Glutamatergic neuron (in vitro differentiated cells): ENCODE results near the gene APP. TPM values are rescaled to one million over a fixed set of nuclear protein-coding genes. Genes with fewer than 3 reads are reported as not detected.
A peak's percentile ranks its signal among the peaks of the same experiment; 100 is the strongest.

Source experiments
- DNase-seq: peaks from one replicate; pipeline ENCODE4 v3.0.0; 2022
- H3K27ac Mint-ChIP-seq: one replicate; pipeline ENCODE4 v1.8.0; 2020; ENCODE audit warnings: mild to moderate bottlenecking, mixed read lengths, inconsistent platforms; ENCODE audit not compliant: unreplicated experiment
- H3K27me3 Mint-ChIP-seq: one replicate; pipeline ENCODE4 v1.8.0; 2020; ENCODE audit warnings: mild to moderate bottlenecking, moderate library complexity, mixed read lengths, inconsistent platforms; ENCODE audit not compliant: unreplicated experiment
- H3K36me3 Mint-ChIP-seq: one replicate; pipeline ENCODE4 v1.8.0; 2020; ENCODE audit warnings: mild to moderate bottlenecking, mixed read lengths, inconsistent platforms; ENCODE audit not compliant: unreplicated experiment
- H3K4me1 Mint-ChIP-seq: one replicate; pipeline ENCODE4 v1.8.0; 2020; ENCODE audit warnings: mild to moderate bottlenecking, low read depth, mixed read lengths, inconsistent platforms; ENCODE audit not compliant: unreplicated experiment
- H3K4me3 Mint-ChIP-seq: one replicate; pipeline ENCODE4 v1.8.0; 2020; ENCODE audit warnings: mild to moderate bottlenecking, mixed read lengths, inconsistent platforms; ENCODE audit not compliant: unreplicated experiment
- H3K9me3 Mint-ChIP-seq: one replicate; pipeline ENCODE4 v1.8.0; 2020; ENCODE audit warnings: mild to moderate bottlenecking, moderate library complexity, mixed read lengths, inconsistent platforms; ENCODE audit not compliant: unreplicated experiment
- total RNA-seq: library from RNA; stranded (reverse); fragmentation: NEBNext Ultra II Directional; extraction: Animal tissue kit (Norgen Biotek cat#: 25700); gene quantifications from one replicate; pipeline ENCODE4 v1.2.1, GENCODE V29; 2021; ENCODE audit not compliant: unreplicated experiment
- TF ChIP-seq, protein P1 (sequence below): fragments of 200-600 bp; sonication (generic); IDR thresholded peaks from one replicate; pipeline ENCODE4 v1.5.0; 2021; ENCODE audit not compliant: partially characterized antibody, unreplicated experiment

APP gene
- total RNA-seq, 1 donor from 2014 or later, result 735 TPM

DNA sequence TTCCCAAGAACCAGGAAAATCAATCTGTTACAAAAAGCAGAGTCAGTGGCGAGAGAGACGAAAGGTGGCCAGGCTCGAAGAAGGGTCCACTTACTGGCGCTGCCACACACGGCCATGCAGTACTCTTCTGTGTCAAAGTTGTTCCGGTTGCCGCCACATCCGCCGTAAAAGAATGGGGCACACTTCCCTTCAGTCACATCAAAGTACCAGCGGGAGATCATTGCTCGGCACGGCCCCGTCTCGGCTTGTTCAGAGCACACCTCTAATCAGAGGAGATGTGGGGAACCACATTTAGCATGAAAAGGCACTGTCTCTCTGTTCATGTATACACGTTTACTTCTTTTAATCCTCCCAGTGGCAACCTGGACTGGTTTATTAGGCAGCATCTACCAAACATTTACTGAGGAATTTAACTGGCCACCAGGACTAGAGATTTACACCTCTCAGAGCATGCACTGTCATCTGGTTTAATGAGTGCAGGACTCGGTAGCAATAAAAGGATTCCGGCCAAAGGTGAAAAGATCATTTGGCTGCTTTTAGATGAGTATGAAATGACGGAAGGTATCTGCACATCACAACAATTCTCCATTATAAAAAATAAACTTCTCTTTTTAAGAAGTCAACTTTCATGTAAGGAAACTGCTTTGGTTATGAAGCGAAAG is 170.5 kb downstream of the APP start:
- Mint-ChIP-seq H3K4me1 (peaks cover 20% of the 10 kb centered on the region), H3K4me3 (no peak overlapping the region), H3K27ac (peak overlapping the region; percentile 81), H3K27me3 (peaks cover 8% of the 10 kb centered on the region), H3K36me3 (peaks cover 4% of the 10 kb centered on the region), H3K9me3 (peaks cover 11% of the 10 kb centered on the region)
- TF ChIP-seq, protein P1, sequence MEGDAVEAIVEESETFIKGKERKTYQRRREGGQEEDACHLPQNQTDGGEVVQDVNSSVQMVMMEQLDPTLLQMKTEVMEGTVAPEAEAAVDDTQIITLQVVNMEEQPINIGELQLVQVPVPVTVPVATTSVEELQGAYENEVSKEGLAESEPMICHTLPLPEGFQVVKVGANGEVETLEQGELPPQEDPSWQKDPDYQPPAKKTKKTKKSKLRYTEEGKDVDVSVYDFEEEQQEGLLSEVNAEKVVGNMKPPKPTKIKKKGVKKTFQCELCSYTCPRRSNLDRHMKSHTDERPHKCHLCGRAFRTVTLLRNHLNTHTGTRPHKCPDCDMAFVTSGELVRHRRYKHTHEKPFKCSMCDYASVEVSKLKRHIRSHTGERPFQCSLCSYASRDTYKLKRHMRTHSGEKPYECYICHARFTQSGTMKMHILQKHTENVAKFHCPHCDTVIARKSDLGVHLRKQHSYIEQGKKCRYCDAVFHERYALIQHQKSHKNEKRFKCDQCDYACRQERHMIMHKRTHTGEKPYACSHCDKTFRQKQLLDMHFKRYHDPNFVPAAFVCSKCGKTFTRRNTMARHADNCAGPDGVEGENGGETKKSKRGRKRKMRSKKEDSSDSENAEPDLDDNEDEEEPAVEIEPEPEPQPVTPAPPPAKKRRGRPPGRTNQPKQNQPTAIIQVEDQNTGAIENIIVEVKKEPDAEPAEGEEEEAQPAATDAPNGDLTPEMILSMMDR, result no peak
- no peak for DNase-seq

DNA sequence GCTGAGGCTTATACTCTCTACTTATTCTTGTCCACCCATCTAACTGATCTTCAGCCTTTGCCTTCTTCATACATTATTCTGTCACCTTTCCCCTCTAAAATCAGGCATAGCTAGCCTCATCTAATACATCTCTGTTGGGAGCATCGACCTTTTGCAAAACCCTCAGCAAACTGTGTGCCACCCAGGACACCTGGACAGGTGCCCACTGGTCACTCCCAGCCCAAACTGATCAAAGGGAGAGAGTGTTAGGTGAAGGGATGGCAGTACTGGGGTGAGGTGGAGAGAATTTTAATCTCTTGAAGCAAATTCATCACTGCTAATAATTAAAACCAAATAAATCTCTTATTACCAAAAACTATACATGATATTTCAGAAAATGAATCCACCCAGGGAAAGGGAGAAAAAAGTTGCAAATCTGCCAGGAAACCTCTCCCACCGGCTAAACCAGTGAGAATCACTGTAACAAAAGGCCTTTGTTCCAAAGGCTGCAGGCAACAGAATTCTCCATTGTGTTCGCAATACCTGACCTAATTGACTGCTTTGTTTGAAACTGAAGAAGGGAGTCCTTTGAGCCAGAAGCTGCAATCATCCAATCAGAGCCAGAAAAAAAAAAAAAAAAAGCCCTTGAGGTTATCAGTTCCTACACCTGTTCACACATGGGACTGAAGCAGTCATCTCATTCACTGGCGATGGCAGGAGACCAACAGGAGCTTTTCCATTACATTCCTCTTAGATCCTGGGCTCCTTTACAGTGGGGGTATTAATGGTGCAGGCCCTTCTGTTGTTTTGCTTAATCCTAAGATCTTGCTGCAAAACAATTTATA is 172.6 kb downstream of the APP start:
- H3K27me3 Mint-ChIP-seq, result peaks cover 5% of the 10 kb centered on the region
- H3K9me3 Mint-ChIP-seq, result peaks cover 8% of the 10 kb centered on the region
- DNase-seq, result no peak
- H3K4me3 Mint-ChIP-seq, result no peak overlapping the region
- H3K4me1 Mint-ChIP-seq, result peaks cover 21% of the 10 kb centered on the region
- peaks cover 4% of the 10 kb centered on the region for H3K36me3 Mint-ChIP-seq
- H3K27ac Mint-ChIP-seq, result peak overlapping the region; percentile 88
- TF ChIP-seq, protein P1, result no peak

DNA sequence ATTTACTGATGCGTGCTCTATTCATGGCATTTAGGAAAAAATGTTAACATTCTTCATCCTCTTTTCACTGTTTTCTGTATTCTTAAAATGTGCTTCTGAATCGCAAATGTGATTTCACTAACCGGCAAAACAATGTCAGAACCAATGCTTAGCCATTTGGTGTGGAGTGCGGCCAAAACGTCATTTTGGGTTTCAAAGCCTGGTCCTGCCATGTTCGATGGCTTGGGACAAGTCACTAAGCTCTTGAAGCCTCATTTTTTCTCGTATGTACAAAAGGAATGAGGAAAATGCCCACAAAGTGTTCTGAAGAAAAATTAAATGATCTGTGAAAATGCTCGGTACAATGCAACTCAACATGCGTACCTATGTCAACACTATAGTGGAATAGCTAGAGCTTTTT is 175.3 kb downstream of the APP start:
- TF ChIP-seq, protein P1, result no peak
- Mint-ChIP-seq H3K9me3 (peaks cover 8% of the 10 kb centered on the region), H3K27me3 (peaks cover 5% of the 10 kb centered on the region), H3K27ac (no peak overlapping the region), H3K4me3 (no peak overlapping the region), H3K4me1 (peaks cover 21% of the 10 kb centered on the region), H3K36me3 (peaks cover 4% of the 10 kb centered on the region)
- no peak for DNase-seq

DNA sequence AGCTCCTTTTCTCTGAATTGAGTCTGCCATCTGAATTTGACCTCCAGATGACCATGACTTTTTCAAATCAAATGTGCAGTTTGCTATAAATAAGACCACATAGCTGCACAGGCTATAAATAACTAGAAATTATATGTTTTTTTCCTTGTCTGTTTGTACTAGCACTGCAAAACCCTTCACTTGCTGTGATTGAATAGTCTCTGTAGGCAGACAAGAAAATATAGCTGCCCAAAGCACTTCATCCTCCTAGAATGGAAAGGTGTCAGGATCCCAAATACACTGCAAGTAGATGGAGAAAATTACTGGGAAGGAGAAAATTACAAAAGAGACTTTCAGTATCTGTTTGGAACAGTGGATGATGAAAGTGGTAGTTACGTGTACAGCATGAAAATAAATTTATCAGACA is 175.8 kb downstream of the APP start:
- Mint-ChIP-seq H3K27me3 (peaks cover 5% of the 10 kb centered on the region), H3K27ac (no peak overlapping the region), H3K9me3 (peaks cover 8% of the 10 kb centered on the region), H3K4me3 (no peak overlapping the region), H3K36me3 (peaks cover 4% of the 10 kb centered on the region), H3K4me1 (peaks cover 17% of the 10 kb centered on the region)
- TF ChIP-seq, protein P1, result no peak
- no peak for DNase-seq

DNA sequence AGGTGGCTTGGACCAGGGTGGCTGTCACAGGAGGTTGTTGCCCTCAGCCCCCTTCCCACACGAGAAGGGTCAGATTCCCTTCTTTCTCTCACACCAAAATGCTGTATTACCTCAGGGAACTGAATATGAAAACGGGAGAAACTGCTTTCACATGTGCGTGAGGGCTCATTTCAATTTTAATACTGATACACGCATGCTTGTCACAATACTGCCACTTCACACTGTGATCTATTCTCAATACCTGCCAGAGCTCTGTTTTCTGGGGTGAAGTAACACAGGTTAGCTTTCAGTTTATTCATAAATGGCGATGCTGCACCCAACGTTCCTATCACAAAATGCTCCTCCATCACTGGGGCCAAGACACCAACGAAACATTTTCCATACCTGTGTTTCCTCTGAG is 181.8 kb downstream of the APP start:
- H3K27ac Mint-ChIP-seq, result no peak overlapping the region

More for the DNA sequence above, 181.8 kb downstream of the APP start:
- no peak for DNase-seq
- H3K36me3 Mint-ChIP-seq, result peaks cover 3% of the 10 kb centered on the region
- H3K9me3 Mint-ChIP-seq, result no peaks in the 10 kb centered on the region
- H3K4me3 Mint-ChIP-seq, result no peak overlapping the region
- H3K27me3 Mint-ChIP-seq, result peaks cover 3% of the 10 kb centered on the region
- TF ChIP-seq, protein P1, result no peak
- peaks cover 9% of the 10 kb centered on the region for H3K4me1 Mint-ChIP-seq
